HEK293T (cell line): ENCODE data around the gene SMNDC1.

ENCODE experiments used
- CTCF ChIA-PET: fragments of 350-600 bp; formaldehyde crosslinking; extraction: SDS; loops from one replicate; lab custom pipeline; 2021; ENCODE audit warnings: antibody characterized with exemption, inconsistent platforms; lab: Yijun Ruan, JAX
- POLR2A ChIA-PET: fragments of 350-600 bp; formaldehyde crosslinking; extraction: SDS; loops from one replicate; lab custom pipeline; 2020; ENCODE audit warnings: antibody characterized with exemption, inconsistent platforms; lab: Yijun Ruan, JAX
- DNase-seq: peaks from one replicate; pipeline ENCODE4 v3.0.0; 2012; ENCODE audit warnings: mixed read lengths; ENCODE audit errors: extremely low spot score
- ARNT ChIP-seq: fragments of 450-650 bp; IDR thresholded peaks from 2 replicates; pipeline ENCODE4 v1.6.1; 2017; ENCODE audit warnings: mild to moderate bottlenecking
- BHLHE40 ChIP-seq: fragments of 450-650 bp; IDR thresholded peaks from 2 replicates; pipeline ENCODE4 v1.6.1; 2016; ENCODE audit warnings: mild to moderate bottlenecking, moderate library complexity, borderline replicate concordance
- CTBP1 ChIP-seq: fragments of 450-650 bp; IDR thresholded peaks from 2 replicates; pipeline ENCODE4 v1.6.1; 2016; ENCODE audit warnings: borderline replicate concordance
- ELF4 ChIP-seq: fragments of 450-650 bp; IDR thresholded peaks from 2 replicates; pipeline ENCODE4 v1.6.1; 2017; ENCODE audit warnings: antibody characterized with exemption
- FOXA1 ChIP-seq: fragments of 450-650 bp; IDR thresholded peaks from 2 replicates; pipeline ENCODE4 v1.6.1; 2016; ENCODE audit warnings: mild to moderate bottlenecking
- FOXK2 ChIP-seq: fragments of 450-650 bp; IDR thresholded peaks from 2 replicates; pipeline ENCODE4 v1.6.1; 2016; ENCODE audit warnings: mild to moderate bottlenecking
- FOXM1 ChIP-seq: fragments of 450-650 bp; IDR thresholded peaks from 2 replicates; pipeline ENCODE4 v1.6.1; 2017; ENCODE audit warnings: mild to moderate bottlenecking, borderline replicate concordance
- HDGF ChIP-seq: fragments of 450-650 bp; IDR thresholded peaks from 2 replicates; pipeline ENCODE4 v1.6.1; 2017; ENCODE audit warnings: antibody characterized with exemption, borderline replicate concordance
- L3MBTL2 ChIP-seq: fragments of 450-650 bp; conservative IDR thresholded peaks from 2 replicates; pipeline ENCODE4 v1.6.1; 2016; ENCODE audit warnings: mild to moderate bottlenecking
- LEF1 ChIP-seq: fragments of 450-650 bp; IDR thresholded peaks from 2 replicates; pipeline ENCODE4 v1.6.1; 2017; ENCODE audit warnings: mild to moderate bottlenecking, borderline replicate concordance
- NFRKB ChIP-seq: fragments of 450-650 bp; IDR thresholded peaks from 2 replicates; pipeline ENCODE4 v1.6.1; 2016; ENCODE audit warnings: mild to moderate bottlenecking, moderate library complexity
- SP1 ChIP-seq: fragments of 450-650 bp; IDR thresholded peaks from 2 replicates; pipeline ENCODE4 v1.6.1; 2017
- SUZ12 ChIP-seq: fragments of 450-650 bp; IDR thresholded peaks from 2 replicates; pipeline ENCODE4 v1.6.1; 2016; ENCODE audit warnings: mild to moderate bottlenecking
- TARDBP ChIP-seq: fragments of 450-650 bp; IDR thresholded peaks from 2 replicates; pipeline ENCODE4 v1.6.1; 2016
- ZNF384 ChIP-seq: fragments of 450-650 bp; IDR thresholded peaks from 2 replicates; pipeline ENCODE4 v1.6.1; 2016
- TF ChIP-seq, protein P1 (sequence below): fragments of 450-650 bp; IDR thresholded peaks from 2 replicates; pipeline ENCODE4 v1.6.1; 2016

SMNDC1 gene

GRCh38 chr10:110304780-110305421 is at the start of gene SMNDC1:
Gene SMNDC1, minus strand, starts transcription at chr10:110304920. Its CDS starts 1,333 bp downstream, at chr10:110303587.
- POLR2A ChIA-PET = interaction anchor here (0.5 to 1.9 kb wide), 24 partner anchors 9 to 614 kb away, joined by 3 to 9 read pairs (median 4); partner anchors contain the start of gene BBIP1
- TF ChIP-seq SP1 (peak; percentile 73; the same call in 1 of the 2 replicates), NFRKB (no peak), FOXK2 (no peak)
- TF ChIP-seq, protein P1, sequence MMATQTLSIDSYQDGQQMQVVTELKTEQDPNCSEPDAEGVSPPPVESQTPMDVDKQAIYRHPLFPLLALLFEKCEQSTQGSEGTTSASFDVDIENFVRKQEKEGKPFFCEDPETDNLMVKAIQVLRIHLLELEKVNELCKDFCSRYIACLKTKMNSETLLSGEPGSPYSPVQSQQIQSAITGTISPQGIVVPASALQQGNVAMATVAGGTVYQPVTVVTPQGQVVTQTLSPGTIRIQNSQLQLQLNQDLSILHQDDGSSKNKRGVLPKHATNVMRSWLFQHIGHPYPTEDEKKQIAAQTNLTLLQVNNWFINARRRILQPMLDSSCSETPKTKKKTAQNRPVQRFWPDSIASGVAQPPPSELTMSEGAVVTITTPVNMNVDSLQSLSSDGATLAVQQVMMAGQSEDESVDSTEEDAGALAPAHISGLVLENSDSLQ = peak; percentile 73
- CTCF ChIA-PET = interaction anchor here (0.6 to 1.3 kb wide), 4 partner anchors 24 to 196 kb away, joined by 3 to 5 read pairs (median 4); no protein-coding TSS in a partner anchor
- peak; percentile 99 for DNase-seq

DNA sequence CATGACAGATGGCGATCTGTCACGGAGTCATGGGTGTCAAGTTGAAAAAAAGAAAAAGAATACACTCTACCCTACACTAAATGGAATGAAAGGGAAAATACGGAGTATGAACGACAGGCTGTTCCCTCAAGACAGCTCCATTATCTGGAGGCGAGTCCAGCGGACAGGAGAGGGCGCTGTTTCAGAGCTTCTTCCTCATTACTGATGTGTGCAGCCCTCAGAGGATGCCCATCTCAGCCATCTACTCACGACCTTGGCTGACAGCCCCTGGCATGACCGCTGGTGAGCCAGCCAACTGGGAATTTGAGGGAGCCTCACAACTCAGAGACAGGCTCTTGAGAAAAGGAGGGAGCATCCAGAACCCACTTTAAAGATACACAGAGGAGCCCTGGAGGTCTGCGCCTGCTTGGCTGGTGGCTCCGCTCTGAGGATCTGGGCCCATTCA is 49.6 kb upstream of the SMNDC1 start:
- POLR2A ChIA-PET = no interaction called here
- no peak for TF ChIP-seq HDGF
- TF ChIP-seq, protein P1 = peak; percentile 76
- CTCF ChIA-PET = interaction anchor here (0.6 to 3.1 kb wide), 25 partner anchors 9 to 206 kb away, joined by 3 to 33 read pairs (median 4); partner anchors contain the start of gene SMNDC1
- DNase-seq = peak; percentile 84

GRCh38 chr10:110353244-110354119 is 48.8 kb upstream of the SMNDC1 start:
- ChIA-PET POLR2A (no interaction called here), CTCF (interaction anchor here (0.6 to 3.1 kb wide), 24 partner anchors 8 to 207 kb away, joined by 3 to 33 read pairs (median 4); partner anchors contain the start of gene SMNDC1)
- no peak for DNase-seq
- TF ChIP-seq LEF1 (no peak), FOXK2 (no peak), FOXA1 (no peak), NFRKB (no peak), L3MBTL2 (no peak), ELF4 (no peak), ZNF384 (no peak), CTBP1 (no peak), HDGF (no peak), SUZ12 (no peak), SP1 (no peak), FOXM1 (no peak), ARNT (no peak), TARDBP (no peak), BHLHE40 (no peak)
- TF ChIP-seq, protein P1 = no peak

- TF ChIP-seq, protein P1 = no peak
- TF ChIP-seq ELF4 = no peak
- TF ChIP-seq TARDBP = no peak
- no peak for TF ChIP-seq HDGF
- TF ChIP-seq FOXA1 = no peak
- no peak for TF ChIP-seq CTBP1
- TF ChIP-seq FOXM1 = no peak
- no peak for TF ChIP-seq FOXK2
- no peak for TF ChIP-seq SUZ12
- no peak for TF ChIP-seq ZNF384
- DNase-seq = no peak
- POLR2A ChIA-PET = no interaction called here
- CTCF ChIA-PET = interaction anchor here (1.0 to 3.1 kb wide), 2 partner anchors 18 to 193 kb away, joined by 6 to 17 read pairs; no protein-coding TSS in a partner anchor
Observed at GRCh38 chr10:110352930-110353243, 48.2 kb upstream of the SMNDC1 start.

GRCh38 chr10:110350812-110351211 is 46.1 kb upstream of the SMNDC1 start:
- ChIA-PET POLR2A (no interaction called here), CTCF (no interaction called here)
- TF ChIP-seq LEF1 (no peak), ELF4 (no peak), CTBP1 (no peak), SP1 (no peak), FOXK2 (no peak), BHLHE40 (no peak)
- no peak for DNase-seq

DNA sequence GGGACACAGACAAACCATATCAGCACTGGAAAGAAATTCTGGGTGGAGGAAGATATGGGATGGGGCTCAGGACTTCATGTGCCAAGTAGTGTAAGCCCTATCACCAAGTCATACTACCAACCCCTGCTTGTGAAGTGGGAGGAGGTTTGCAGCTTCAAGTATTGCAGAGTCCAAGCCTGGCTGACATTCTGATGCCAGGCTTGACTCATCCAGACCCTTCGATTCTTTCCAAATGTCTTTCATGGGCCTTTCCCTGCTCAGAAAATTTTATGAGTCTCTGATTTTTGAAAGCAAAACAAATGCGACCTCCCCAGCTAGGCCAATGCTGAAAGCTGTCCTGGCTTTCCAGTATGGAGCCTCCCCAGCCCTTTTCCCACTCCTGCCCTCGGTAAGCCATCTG is 45.1 kb upstream of the SMNDC1 start:
- POLR2A ChIA-PET = no interaction called here
- CTCF ChIA-PET = no interaction called here
- no peak for DNase-seq
- TF ChIP-seq HDGF (no peak), ELF4 (no peak), ZNF384 (no peak), BHLHE40 (no peak), ARNT (no peak)
